Measurements from ENCODE around the gene ARG2.

GRCh38 chr14:67570453-67570852 is 49.3 kb upstream of the ARG2 start:
- no peak for TF ChIP-seq EZH2phosphoT487 (IDR thresholded peaks at IDR 0.05; ENCODE audit: insufficient read depth, low read depth)
- no peak for TF ChIP-seq EZH2 (IDR thresholded peaks at IDR 0.05; ENCODE audit: insufficient read depth, poor library complexity, severe bottlenecking)
